HepG2 (cell line): ENCODE results near the gene RAP2A. TPM values are rescaled to one million over a fixed set of nuclear protein-coding genes. Genes with fewer than 3 reads are reported as not detected.

Experiments
- AHR ChIP-seq: IDR thresholded peaks from 2 replicates; pipeline ENCODE4 v1.6.1; 2018; ENCODE audit warnings: missing genetic modification reagents, missing compliant biosample characterization
- BCL6 ChIP-seq: IDR thresholded peaks from 2 replicates; pipeline ENCODE4 v1.6.1; 2016; ENCODE audit warnings: missing genetic modification reagents, missing compliant biosample characterization
- CBFB ChIP-seq: sonication (generic); formaldehyde crosslinking; IDR thresholded peaks from 2 replicates; pipeline ENCODE4 v1.4.0; 2020; ENCODE audit warnings: missing genetic modification reagents
- CENPX ChIP-seq: sonication (generic); formaldehyde crosslinking; IDR thresholded peaks from 2 replicates; pipeline ENCODE4 v1.9.0; 2021; ENCODE audit warnings: mild to moderate bottlenecking, missing genetic modification reagents, moderate library complexity
- EED ChIP-seq: sonication (generic); formaldehyde crosslinking; IDR thresholded peaks from 2 replicates; pipeline ENCODE4 v1.5.0; 2020; ENCODE audit warnings: mild to moderate bottlenecking, missing genetic modification reagents
- HNF4A ChIP-seq: sonication (generic); formaldehyde crosslinking; IDR thresholded peaks from 2 replicates; pipeline ENCODE4 v1.4.0; 2020; ENCODE audit warnings: missing genetic modification reagents
- HOXA7 ChIP-seq: sonication (generic); formaldehyde crosslinking; IDR thresholded peaks from 2 replicates; pipeline ENCODE4 v1.8.1; 2022; ENCODE audit warnings: mild to moderate bottlenecking, missing genetic modification reagents, moderate library complexity
- IKZF4 ChIP-seq: sonication (generic); formaldehyde crosslinking; IDR thresholded peaks from 2 replicates; pipeline ENCODE4 v1.5.1; 2020; ENCODE audit warnings: borderline replicate concordance, mild to moderate bottlenecking, low read depth, missing genetic modification reagents; ENCODE audit errors: not compliant biosample characterization
- MAFK ChIP-seq, 2 experiments: IDR thresholded peaks in 1 of 2; conservative IDR thresholded peaks in 1 of 2; 2 replicates each; pipeline ENCODE4 v1.6.1; 2011; ENCODE audit warnings: improper control_type of control experiment in 2 of 2, low read length in 2 of 2
- MYC ChIP-seq: sonication (generic); formaldehyde crosslinking; IDR thresholded peaks from 2 replicates; pipeline ENCODE4 v1.9.0; 2021; ENCODE audit warnings: missing genetic modification reagents, borderline replicate concordance
- RARG ChIP-seq: sonication (generic); formaldehyde crosslinking; IDR thresholded peaks from 2 replicates; pipeline ENCODE4 v1.4.0; 2020; ENCODE audit warnings: low read depth, mild to moderate bottlenecking, missing genetic modification reagents
- ZBTB38 ChIP-seq: sonication (generic); formaldehyde crosslinking; IDR thresholded peaks from 2 replicates; pipeline ENCODE4 v1.5.1; 2020; ENCODE audit warnings: mild to moderate bottlenecking, missing genetic modification reagents
- ZFX ChIP-seq: sonication (generic); formaldehyde crosslinking; IDR thresholded peaks from 2 replicates; pipeline ENCODE4 v1.4.0; 2020; ENCODE audit warnings: mild to moderate bottlenecking, low read depth, missing genetic modification reagents, moderate library complexity
- ZNF235 ChIP-seq: sonication (generic); formaldehyde crosslinking; IDR thresholded peaks from 2 replicates; pipeline ENCODE4 v1.8.1; 2023; ENCODE audit warnings: mild to moderate bottlenecking, missing genetic modification reagents, borderline replicate concordance
- ZNF496 ChIP-seq: sonication (generic); formaldehyde crosslinking; IDR thresholded peaks from 2 replicates; pipeline ENCODE4 v1.8.1; 2023; ENCODE audit warnings: mild to moderate bottlenecking, moderate library complexity, missing genetic modification reagents; ENCODE audit not compliant: insufficient replicate concordance
- ZNF737 ChIP-seq: sonication (generic); formaldehyde crosslinking; IDR thresholded peaks from 2 replicates; pipeline ENCODE4 v1.5.0; 2020; ENCODE audit warnings: missing genetic modification reagents, mild to moderate bottlenecking, borderline replicate concordance
- ZNF781 ChIP-seq: sonication (generic); formaldehyde crosslinking; IDR thresholded peaks from 2 replicates; pipeline ENCODE4 v1.5.1; 2020; ENCODE audit warnings: borderline replicate concordance, mild to moderate bottlenecking, missing genetic modification reagents; ENCODE audit errors: not compliant biosample characterization
- ZSCAN29 ChIP-seq: sonication (generic); formaldehyde crosslinking; conservative IDR thresholded peaks from 2 replicates; pipeline ENCODE4 v1.4.0; 2020; ENCODE audit warnings: mild to moderate bottlenecking, missing genetic modification reagents
- polyA plus RNA-seq, 8 experiments: library from polyadenylated mRNA; depleted of rRNA in 3 of 8; stranded (reverse) in 7 of 8; unstranded in 1 of 8; fragments of >200 nt; fragmentation: Illumina TruSeq in 4 of 8; extraction: Trizol in 4 of 8; gene quantifications; 2 replicates each; pipeline versions ENCODE4 v1.2.1 to v1.2.3, GENCODE V29; 2011 to 2016; ENCODE audit warnings: low read depth in 4 of 8, missing spikeins in 1 of 8, mixed read lengths in 1 of 8; ENCODE audit not compliant: insufficient read depth in 1 of 8
- total RNA-seq, 5 experiments: library from RNA; depleted of rRNA; stranded (reverse); fragments of >200 nt; fragmentation: Illumina TruSeq; extraction: Trizol; gene quantifications; 2 replicates each; pipeline ENCODE4 v1.2.3, GENCODE V29; 2016; ENCODE audit warnings: low read depth in 1 of 5
- TF ChIP-seq, protein P1 (sequence below): sonication (generic); formaldehyde crosslinking; IDR thresholded peaks from 2 replicates; pipeline ENCODE4 v1.4.0; 2020; ENCODE audit warnings: missing genetic modification reagents, low read depth, mild to moderate bottlenecking, borderline replicate concordance
- TF ChIP-seq, protein P2 (sequence below): sonication (generic); formaldehyde crosslinking; IDR thresholded peaks from 2 replicates; pipeline ENCODE4 v1.5.0; 2020; ENCODE audit warnings: missing genetic modification reagents, mild to moderate bottlenecking, borderline replicate concordance
- TF ChIP-seq, protein P3 (sequence below): sonication (generic); formaldehyde crosslinking; conservative IDR thresholded peaks from 2 replicates; pipeline ENCODE4 v1.8.0; 2022; ENCODE audit warnings: low read depth, missing genetic modification reagents
- TF ChIP-seq, protein P4 (sequence below): sonication (generic); formaldehyde crosslinking; IDR thresholded peaks from 2 replicates; pipeline ENCODE4 v1.5.0; 2020; ENCODE audit warnings: mild to moderate bottlenecking, missing genetic modification reagents, borderline replicate concordance

RAP2A gene
- total and polyA plus RNA-seq, 2 of the 13 experiments (the other 11 are each of a cell fraction or from before 2014, with no cell fraction given): 9.9 to 23.1 TPM

DNA sequence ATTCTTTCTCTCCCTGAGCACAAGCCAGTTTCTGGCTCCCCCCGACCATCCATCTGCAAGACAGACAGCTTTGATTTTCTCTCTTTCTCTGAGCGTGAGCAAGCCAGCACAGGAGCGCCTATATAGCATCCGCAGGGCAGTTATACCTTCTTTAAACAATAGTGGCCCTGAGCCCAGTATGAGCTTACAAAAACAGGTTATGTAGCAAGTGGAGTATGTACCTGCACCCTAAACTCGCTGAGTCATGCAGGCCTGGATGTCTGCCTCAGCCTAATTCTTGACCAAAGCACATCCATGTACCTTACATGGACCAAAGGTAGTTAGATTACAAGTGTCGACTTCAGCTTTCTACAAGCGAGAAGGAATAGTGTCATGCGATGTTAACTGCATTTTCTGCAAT lies 61.7 kb downstream of the RAP2A start (continued):
- TF ChIP-seq ZFX (peak; percentile 50; the same call in 1 of the 2 replicates), ZNF235 (no peak), RARG (no peak), ZNF737 (CRISPR knock-in tag) (no peak), ZSCAN29 (CRISPR knock-in tag) (no peak), CBFB (CRISPR knock-in tag) (no peak), ZBTB38 (CRISPR knock-in tag) (0 out of 2 replicates have a peak, but pooled peaks have one; percentile 30), ZNF781 (CRISPR knock-in tag) (no peak), BCL6 (CRISPR knock-in tag) (no peak), EED (no peak), MAFK (conservative IDR thresholded peaks at IDR 0.05 in 1 of 2, IDR thresholded peaks at IDR 0.05 in 1 of 2; ENCODE audit: low read length in 2 of 2) (peak; percentile 69 to 79), AHR (CRISPR knock-in tag) (no peak), HOXA7 (CRISPR knock-in tag) (no peak), CENPX (CRISPR knock-in tag) (no peak), ZNF496 (CRISPR knock-in tag) (no peak), MYC (no peak), IKZF4 (CRISPR knock-in tag) (no peak), HNF4A (CRISPR knock-in tag) (peak; percentile 50)
- TF ChIP-seq, protein P1, sequence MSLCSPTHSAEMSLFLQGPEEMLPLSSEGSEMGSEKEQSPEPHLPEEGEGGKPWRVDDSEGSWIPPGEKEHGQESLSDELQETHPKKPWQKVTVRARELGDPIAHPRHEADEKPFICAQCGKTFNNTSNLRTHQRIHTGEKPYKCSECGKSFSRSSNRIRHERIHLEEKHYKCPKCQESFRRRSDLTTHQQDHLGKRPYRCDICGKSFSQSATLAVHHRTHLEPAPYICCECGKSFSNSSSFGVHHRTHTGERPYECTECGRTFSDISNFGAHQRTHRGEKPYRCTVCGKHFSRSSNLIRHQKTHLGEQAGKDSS (CRISPR knock-in tag): no peak
- TF ChIP-seq, protein P2, sequence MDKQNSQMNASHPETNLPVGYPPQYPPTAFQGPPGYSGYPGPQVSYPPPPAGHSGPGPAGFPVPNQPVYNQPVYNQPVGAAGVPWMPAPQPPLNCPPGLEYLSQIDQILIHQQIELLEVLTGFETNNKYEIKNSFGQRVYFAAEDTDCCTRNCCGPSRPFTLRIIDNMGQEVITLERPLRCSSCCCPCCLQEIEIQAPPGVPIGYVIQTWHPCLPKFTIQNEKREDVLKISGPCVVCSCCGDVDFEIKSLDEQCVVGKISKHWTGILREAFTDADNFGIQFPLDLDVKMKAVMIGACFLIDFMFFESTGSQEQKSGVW (CRISPR knock-in tag): no peak
- TF ChIP-seq, protein P3, sequence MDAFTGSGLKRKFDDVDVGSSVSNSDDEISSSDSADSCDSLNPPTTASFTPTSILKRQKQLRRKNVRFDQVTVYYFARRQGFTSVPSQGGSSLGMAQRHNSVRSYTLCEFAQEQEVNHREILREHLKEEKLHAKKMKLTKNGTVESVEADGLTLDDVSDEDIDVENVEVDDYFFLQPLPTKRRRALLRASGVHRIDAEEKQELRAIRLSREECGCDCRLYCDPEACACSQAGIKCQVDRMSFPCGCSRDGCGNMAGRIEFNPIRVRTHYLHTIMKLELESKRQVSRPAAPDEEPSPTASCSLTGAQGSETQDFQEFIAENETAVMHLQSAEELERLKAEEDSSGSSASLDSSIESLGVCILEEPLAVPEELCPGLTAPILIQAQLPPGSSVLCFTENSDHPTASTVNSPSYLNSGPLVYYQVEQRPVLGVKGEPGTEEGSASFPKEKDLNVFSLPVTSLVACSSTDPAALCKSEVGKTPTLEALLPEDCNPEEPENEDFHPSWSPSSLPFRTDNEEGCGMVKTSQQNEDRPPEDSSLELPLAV (CRISPR knock-in tag): no peak
- TF ChIP-seq, protein P4, sequence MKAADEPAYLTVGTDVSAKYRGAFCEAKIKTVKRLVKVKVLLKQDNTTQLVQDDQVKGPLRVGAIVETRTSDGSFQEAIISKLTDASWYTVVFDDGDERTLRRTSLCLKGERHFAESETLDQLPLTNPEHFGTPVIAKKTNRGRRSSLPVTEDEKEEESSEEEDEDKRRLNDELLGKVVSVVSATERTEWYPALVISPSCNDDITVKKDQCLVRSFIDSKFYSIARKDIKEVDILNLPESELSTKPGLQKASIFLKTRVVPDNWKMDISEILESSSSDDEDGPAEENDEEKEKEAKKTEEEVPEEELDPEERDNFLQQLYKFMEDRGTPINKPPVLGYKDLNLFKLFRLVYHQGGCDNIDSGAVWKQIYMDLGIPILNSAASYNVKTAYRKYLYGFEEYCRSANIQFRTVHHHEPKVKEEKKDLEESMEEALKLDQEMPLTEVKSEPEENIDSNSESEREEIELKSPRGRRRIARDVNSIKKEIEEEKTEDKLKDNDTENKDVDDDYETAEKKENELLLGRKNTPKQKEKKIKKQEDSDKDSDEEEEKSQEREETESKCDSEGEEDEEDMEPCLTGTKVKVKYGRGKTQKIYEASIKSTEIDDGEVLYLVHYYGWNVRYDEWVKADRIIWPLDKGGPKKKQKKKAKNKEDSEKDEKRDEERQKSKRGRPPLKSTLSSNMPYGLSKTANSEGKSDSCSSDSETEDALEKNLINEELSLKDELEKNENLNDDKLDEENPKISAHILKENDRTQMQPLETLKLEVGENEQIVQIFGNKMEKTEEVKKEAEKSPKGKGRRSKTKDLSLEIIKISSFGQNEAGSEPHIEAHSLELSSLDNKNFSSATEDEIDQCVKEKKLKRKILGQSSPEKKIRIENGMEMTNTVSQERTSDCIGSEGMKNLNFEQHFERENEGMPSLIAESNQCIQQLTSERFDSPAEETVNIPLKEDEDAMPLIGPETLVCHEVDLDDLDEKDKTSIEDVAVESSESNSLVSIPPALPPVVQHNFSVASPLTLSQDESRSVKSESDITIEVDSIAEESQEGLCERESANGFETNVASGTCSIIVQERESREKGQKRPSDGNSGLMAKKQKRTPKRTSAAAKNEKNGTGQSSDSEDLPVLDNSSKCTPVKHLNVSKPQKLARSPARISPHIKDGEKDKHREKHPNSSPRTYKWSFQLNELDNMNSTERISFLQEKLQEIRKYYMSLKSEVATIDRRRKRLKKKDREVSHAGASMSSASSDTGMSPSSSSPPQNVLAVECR (CRISPR knock-in tag): no peak
